ENCODE data around the gene TOLLIP.

DNA sequence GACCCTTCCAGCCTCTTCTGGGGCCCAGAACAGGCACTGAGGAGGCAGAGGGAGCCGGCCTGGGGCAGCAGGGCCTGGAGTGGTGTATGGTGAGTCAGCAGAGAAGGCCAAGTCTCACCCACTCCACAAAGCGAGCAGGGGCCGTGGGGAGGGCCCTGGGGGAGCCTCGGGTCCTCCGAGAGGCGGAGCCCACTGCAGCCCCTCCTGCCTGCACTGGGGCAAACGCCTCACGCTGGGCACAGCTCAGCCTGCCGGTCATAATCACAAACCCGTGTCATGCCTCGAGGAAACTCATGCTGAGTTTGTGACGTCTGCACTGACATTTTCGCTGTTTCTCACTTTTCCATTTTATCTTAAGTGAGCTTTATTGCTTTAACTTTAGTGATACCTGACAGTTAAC, 38.4 kb downstream of the TOLLIP start:
- TF ChIP-seq CHD1 (IDR thresholded peaks at IDR 0.05; ENCODE audit: low read depth, low read length), result no peak
- TF ChIP-seq YY1 (IDR thresholded peaks at IDR 0.05; ENCODE audit: low read depth, low read length), result no peak
- TF ChIP-seq, protein P1, sequence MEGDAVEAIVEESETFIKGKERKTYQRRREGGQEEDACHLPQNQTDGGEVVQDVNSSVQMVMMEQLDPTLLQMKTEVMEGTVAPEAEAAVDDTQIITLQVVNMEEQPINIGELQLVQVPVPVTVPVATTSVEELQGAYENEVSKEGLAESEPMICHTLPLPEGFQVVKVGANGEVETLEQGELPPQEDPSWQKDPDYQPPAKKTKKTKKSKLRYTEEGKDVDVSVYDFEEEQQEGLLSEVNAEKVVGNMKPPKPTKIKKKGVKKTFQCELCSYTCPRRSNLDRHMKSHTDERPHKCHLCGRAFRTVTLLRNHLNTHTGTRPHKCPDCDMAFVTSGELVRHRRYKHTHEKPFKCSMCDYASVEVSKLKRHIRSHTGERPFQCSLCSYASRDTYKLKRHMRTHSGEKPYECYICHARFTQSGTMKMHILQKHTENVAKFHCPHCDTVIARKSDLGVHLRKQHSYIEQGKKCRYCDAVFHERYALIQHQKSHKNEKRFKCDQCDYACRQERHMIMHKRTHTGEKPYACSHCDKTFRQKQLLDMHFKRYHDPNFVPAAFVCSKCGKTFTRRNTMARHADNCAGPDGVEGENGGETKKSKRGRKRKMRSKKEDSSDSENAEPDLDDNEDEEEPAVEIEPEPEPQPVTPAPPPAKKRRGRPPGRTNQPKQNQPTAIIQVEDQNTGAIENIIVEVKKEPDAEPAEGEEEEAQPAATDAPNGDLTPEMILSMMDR (IDR thresholded peaks at IDR 0.05; ENCODE audit: control extremely low read depth in 1 of 3, insufficient read depth in 1 of 3, low read depth in 1 of 3, low read length in 3 of 3), result no peak
- no peak for TF ChIP-seq NRF1 (IDR thresholded peaks at IDR 0.05; ENCODE audit: low read depth, low read length)
- no peak for TF ChIP-seq EP300 (IDR thresholded peaks at IDR 0.05; ENCODE audit: borderline replicate concordance in 1 of 2, low read depth in 2 of 2, low read length in 2 of 2)
- TF ChIP-seq POLR2A (IDR thresholded peaks at IDR 0.05; ENCODE audit: control extremely low read depth in 1 of 2, low read depth in 2 of 2, low read length in 2 of 2), result no peak
- no peak for TF ChIP-seq BACH1 (IDR thresholded peaks at IDR 0.05; ENCODE audit: low read length)
- no peak for TF ChIP-seq SRF (IDR thresholded peaks at IDR 0.05; ENCODE audit: low read depth, low read length)
